IPS DF 6.9 (cell line): ENCODE results near the gene CLIP2.

ENCODE experiments used
- DNase-seq: peaks from one replicate; pipeline ENCODE4 v3.0.0-alpha.2; 2013; ENCODE audit warnings: low read depth, low spot score
- H3K27ac ChIP-seq: one replicate; pipeline ENCODE4 v1.5.1; 2013; ENCODE audit warnings: low read length, control low read depth
- H3K27me3 ChIP-seq: 2 replicates; pipeline ENCODE4 v1.6.1; 2013; ENCODE audit warnings: mild to moderate bottlenecking, low read length; ENCODE audit not compliant: control insufficient read depth, insufficient read depth
- H3K36me3 ChIP-seq: 2 replicates; pipeline ENCODE4 v1.6.1; 2013; ENCODE audit warnings: low read length; ENCODE audit not compliant: control insufficient read depth, insufficient read depth
- H3K4me1 ChIP-seq: 2 replicates; pipeline ENCODE4 v1.6.1; 2013; ENCODE audit warnings: low read length; ENCODE audit not compliant: control insufficient read depth, insufficient read depth
- H3K4me3 ChIP-seq: 2 replicates; pipeline ENCODE4 v1.5.1; 2013; ENCODE audit warnings: mild to moderate bottlenecking, low read length
- H3K9me3 ChIP-seq: 2 replicates; pipeline ENCODE4 v1.6.1; 2013; ENCODE audit warnings: low read length, inconsistent platforms; ENCODE audit not compliant: control insufficient read depth, insufficient read depth
- WGBS: extraction: QIAGEN DNeasy Blood & Tissue Kit; methylation state at CpG from one replicate; pipeline ENCODE4 v1.1.7; 2013; ENCODE audit warnings: mixed read lengths, missing lambda C conversion rate; ENCODE audit not compliant: insufficient read length, insufficient coverage; 5-methylcytosine and 5-hydroxymethylcytosine counted together

Gene CLIP2

DNA sequence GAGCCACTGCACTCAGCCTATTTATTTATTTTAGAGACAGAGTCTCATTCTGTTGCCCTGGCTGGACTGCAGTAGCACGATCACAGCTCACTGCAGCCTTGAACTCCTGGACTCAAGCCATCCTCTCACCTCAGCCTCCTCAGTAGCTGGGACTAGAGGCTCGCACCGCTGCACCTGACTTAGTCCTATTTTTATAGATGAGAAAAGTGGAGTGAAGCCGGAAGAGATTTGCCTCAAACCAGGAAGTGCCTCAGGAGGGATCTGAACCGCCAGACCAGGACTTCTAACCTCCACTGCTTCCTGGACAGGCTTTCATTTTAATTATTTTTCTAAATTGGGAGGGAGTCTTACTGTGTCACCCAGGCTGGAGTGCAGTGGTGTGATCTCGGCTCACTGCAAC lies 17.5 kb upstream of the CLIP2 start:
- Histone ChIP-seq H3K4me1 (peaks cover 3% of the 10 kb centered on the region; the same call in 1 of the 2 replicates), H3K4me3 (no peak overlapping the region), H3K27ac (no peak overlapping the region), H3K27me3 (no peaks in the 10 kb centered on the region), H3K9me3 (no peaks in the 10 kb centered on the region), H3K36me3 (no peaks in the 10 kb centered on the region)
- WGBS, result no CpG with 5 or more reads among the region's 6 CpGs
- no peak for DNase-seq

DNA sequence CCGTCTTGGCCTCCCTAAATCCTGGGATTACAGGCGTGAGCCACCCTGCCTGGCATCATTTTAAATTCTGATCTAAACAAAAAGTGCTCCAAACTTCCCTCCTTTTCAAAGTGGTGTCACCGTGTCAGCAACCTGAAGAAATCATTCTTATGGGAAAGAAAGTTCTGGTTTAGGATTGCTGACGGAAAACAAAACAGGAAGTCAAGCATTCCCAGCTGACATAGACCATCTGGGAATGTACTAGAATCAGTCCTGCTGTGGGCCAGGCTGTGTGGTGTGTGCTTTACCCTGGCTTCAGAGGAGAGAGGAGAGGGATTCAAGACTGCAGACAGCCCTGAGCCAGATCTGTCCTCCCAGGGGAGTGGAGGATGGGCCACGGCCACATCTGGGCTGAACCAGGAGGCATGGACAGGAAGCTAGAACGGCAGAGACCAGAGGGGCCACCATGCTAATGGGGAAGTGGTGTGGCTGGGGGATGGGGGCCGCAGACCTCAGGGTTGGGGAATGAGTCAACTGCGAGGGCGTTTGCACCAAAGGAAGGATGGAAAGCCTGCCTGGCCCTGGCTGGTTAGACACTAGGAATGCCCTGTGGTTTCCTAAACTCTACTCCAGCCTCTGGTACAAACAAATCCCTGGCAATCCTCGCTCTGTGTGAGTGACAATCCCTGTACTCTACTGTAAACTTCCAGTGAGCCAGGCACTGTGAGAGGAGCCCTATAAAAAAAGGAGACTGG lies 16.7 kb upstream of the CLIP2 start:
- no CpG with 5 or more reads among the region's 10 CpGs for WGBS
- DNase-seq, result no peak
- Histone ChIP-seq H3K27me3 (no peaks in the 10 kb centered on the region), H3K36me3 (no peaks in the 10 kb centered on the region), H3K9me3 (no peaks in the 10 kb centered on the region), H3K4me1 (peaks cover 3% of the 10 kb centered on the region; the same call in 1 of the 2 replicates), H3K27ac (no peak overlapping the region), H3K4me3 (no peak overlapping the region)

DNA sequence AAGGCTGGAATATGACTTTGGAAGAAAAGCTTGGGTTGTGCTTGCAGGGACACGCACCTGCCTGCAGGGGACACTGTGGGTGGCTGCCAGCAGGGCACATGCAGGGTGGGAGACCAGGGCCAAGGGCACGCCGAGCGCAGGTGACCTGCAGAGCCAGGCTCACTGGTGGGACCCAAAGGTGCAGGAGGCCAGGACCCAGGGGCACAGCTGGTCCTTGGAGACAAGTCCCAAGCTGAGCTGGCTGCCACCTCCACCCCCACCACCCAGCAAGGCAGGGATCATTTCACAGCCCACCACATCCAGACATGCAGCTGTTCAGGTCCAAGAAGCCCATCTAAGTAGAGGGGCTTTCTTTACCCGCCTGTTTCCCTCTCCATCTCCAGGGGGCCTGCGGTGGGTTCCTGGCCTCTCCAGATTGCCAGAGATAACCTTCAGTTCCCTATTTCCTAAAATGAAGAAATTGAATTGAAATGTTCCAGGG lies 13.8 kb upstream of the CLIP2 start:
- no CpG with 5 or more reads among the region's 6 CpGs for WGBS
- H3K9me3 ChIP-seq, result no peaks in the 10 kb centered on the region
- no peaks in the 10 kb centered on the region for H3K27me3 ChIP-seq
- H3K4me1 ChIP-seq, result peaks cover 3% of the 10 kb centered on the region; the same call in 1 of the 2 replicates
- H3K4me3 ChIP-seq, result no peak overlapping the region
- H3K36me3 ChIP-seq, result no peaks in the 10 kb centered on the region
- peak; percentile 61 for DNase-seq
- H3K27ac ChIP-seq, result no peak overlapping the region

DNA sequence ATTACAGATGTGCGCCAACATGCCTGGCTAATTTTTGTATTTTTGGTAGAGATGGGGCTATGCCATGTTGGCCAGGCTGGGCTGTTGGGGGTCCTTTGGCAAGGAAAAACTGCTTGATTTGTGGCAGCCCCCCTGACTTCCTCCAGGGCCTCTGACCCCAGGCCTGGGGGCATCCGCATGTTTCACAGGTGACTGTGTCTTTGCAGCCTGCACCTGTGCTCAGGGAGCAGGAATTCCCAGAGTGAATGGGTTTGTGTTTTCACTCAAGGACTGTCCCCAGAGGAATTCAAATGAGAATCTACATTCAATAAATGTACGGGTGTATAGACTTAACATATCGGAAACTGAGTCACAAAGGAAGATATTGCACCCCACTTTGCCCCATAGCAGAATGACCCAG lies 11.6 kb upstream of the CLIP2 start:
- H3K36me3 ChIP-seq, result no peaks in the 10 kb centered on the region
- WGBS, result no CpG with 5 or more reads among the region's 4 CpGs
- no peaks in the 10 kb centered on the region for H3K27me3 ChIP-seq
- DNase-seq, result no peak
- H3K4me1 ChIP-seq, result peaks cover 3% of the 10 kb centered on the region; the same call in 1 of the 2 replicates
- H3K9me3 ChIP-seq, result no peaks in the 10 kb centered on the region
- H3K4me3 ChIP-seq, result no peak overlapping the region; the same call in 1 of the 2 replicates
- H3K27ac ChIP-seq, result no peak overlapping the region

DNA sequence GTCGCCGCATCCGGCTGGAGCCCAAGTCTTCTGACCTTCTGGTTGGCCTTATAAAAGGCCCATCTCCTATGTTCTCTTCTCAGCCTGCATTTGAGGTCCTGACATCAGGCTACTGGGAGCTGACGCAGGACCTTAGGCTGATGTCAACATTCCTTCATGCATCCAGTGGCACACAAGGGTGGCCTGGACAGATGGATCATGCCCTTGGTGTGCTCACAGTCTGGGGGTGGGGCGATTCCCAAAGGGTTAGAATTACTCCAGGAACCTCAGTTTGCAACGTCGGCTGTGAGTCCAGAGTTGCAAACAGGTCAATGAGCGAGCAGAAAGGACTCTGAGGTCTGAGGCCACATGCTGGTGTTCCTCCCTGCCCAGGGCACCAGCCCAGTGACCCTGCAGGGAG lies 8.2 kb upstream of the CLIP2 start:
- no CpG with 5 or more reads among the region's 8 CpGs for WGBS
- Histone ChIP-seq H3K4me1 (peaks cover 5% of the 10 kb centered on the region; the same call in 1 of the 2 replicates), H3K27me3 (no peaks in the 10 kb centered on the region), H3K4me3 (no peak overlapping the region), H3K9me3 (no peaks in the 10 kb centered on the region), H3K36me3 (no peaks in the 10 kb centered on the region), H3K27ac (no peak overlapping the region)
- no peak for DNase-seq

DNA sequence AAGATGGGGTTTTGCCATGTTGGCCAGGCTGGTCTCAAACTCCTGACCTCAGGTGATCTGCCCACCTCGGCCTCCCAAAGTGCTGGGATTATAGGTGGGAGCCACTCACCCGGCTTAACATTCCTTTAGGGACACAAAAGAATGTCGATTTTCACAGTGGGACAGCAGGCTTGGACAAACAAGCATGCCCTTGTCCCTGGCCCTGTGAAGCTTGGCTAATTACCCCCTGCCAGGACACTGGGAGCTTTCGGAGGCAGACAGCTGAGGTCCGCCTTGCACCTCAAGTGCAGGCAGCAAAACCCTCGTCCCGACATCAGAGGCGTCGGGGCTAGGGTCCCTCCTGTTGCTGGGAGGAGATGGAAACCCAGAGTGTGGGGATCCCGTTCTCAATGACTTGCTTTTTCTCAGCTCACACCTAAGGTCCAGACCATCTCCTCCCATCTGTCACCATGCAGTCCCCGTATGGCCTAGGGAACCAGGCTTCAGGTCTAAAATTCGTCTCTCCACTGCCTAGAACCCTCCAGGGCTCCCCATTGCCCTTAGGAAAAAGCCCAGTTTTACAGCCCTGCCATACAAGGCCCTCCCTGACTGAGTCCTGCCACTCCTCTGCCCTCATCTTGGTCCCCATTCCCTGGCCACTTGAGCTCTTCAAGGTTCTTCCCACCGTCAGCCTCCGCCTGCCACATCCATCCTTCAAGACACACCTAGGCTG lies 6.3 kb upstream of the CLIP2 start:
- peaks cover 5% of the 10 kb centered on the region; the same call in 1 of the 2 replicates for H3K4me1 ChIP-seq
- no peaks in the 10 kb centered on the region for H3K36me3 ChIP-seq
- H3K27me3 ChIP-seq, result no peaks in the 10 kb centered on the region
- no peak overlapping the region for H3K4me3 ChIP-seq
- no peak for DNase-seq
- no peak overlapping the region for H3K27ac ChIP-seq
- WGBS, result no CpG with 5 or more reads among the region's 14 CpGs
- no peaks in the 10 kb centered on the region for H3K9me3 ChIP-seq

DNA sequence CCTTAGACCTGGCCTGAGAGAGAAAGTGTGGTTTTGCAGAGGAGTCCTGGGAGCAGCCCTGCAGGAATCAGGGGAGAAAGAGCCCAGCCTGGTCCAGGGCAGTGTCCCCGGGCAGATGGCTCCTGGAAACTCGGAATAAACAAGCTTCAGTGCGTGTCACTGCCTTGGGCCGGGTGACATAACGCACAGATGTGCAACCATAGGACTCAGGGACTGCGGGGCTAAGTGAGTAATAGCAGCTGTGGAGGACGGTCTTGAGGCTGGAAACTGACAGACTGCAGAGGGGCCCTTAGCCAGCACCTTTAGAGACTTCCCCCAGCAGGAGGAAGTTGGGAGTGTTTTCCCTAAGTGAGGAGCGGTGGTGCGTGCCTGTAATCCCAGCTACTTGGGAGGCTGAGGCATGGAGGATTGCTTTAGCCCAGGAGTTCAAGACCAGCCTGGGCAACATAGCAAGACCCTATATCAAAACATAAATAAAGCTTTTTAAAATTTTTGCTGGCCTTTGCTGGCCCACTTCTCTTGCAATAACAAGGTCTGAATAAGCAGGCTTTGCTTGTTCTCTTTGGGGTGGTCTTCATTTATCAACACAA lies 5.3 kb upstream of the CLIP2 start:
- no CpG with 5 or more reads among the region's 9 CpGs for WGBS
- peaks cover 8% of the 10 kb centered on the region; the same call in 1 of the 2 replicates for H3K4me1 ChIP-seq
- no peak overlapping the region for H3K27ac ChIP-seq
- no peak for DNase-seq
- no peaks in the 10 kb centered on the region for H3K27me3 ChIP-seq
- no peak overlapping the region for H3K4me3 ChIP-seq
- no peaks in the 10 kb centered on the region for H3K9me3 ChIP-seq
- H3K36me3 ChIP-seq, result no peaks in the 10 kb centered on the region

DNA sequence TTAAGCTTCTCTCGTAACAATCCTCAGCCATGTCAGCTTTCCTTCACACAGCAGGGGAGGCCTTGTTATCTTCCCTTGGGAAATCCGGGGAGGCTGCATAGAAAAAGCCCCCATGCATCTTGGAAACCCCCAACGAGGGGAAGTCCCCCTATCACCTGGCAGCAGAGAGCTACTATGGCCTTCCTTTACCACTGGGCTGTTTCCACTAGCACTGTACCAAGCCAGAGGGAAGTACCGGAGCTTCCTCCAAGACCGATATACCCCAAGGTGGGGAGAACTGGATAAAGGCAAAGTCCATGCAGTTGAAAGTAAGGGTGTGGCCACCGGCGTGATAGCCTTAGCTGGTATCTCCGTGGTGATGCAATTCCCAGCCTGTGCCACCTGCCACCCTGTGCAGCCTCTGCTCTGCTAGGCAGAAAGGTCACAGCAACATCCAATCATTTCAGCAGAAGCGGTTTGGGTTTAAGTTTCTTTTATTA lies 4.4 kb upstream of the CLIP2 start:
- no peaks in the 10 kb centered on the region for H3K27me3 ChIP-seq
- WGBS, result no CpG with 5 or more reads among the region's 9 CpGs
- no peaks in the 10 kb centered on the region for H3K36me3 ChIP-seq
- no peak overlapping the region for H3K27ac ChIP-seq
- no peaks in the 10 kb centered on the region for H3K9me3 ChIP-seq
- H3K4me1 ChIP-seq, result peaks cover 6% of the 10 kb centered on the region; the same call in 1 of the 2 replicates
- H3K4me3 ChIP-seq, result no peak overlapping the region
- DNase-seq, result no peak

DNA sequence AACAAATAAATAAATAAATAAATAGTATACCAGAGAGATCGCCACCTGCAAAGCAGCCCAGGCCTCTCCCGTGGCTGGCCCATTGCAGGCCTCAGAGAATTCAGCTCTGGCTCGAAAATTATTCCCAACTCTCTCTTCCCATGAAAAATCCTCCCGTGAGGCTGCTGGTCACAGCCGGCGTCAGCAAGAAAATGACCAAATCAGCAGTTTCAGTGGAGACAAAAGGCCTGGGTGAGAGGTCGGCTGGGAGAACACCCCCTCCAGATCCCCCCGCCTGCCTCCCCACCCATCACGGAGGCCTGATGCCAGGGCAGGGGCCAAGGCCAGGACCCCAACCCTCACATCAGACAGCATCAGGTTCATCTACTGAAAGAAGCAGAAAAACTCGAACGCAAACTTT lies 3.1 kb upstream of the CLIP2 start:
- no peak overlapping the region for H3K4me3 ChIP-seq
- no peak overlapping the region for H3K27ac ChIP-seq
- no CpG with 5 or more reads among the region's 11 CpGs for WGBS
- peaks cover 6% of the 10 kb centered on the region; the same call in 1 of the 2 replicates for H3K4me1 ChIP-seq
- DNase-seq, result no peak
- H3K27me3 ChIP-seq, result no peaks in the 10 kb centered on the region
- H3K36me3 ChIP-seq, result no peaks in the 10 kb centered on the region
- no peaks in the 10 kb centered on the region for H3K9me3 ChIP-seq

DNA sequence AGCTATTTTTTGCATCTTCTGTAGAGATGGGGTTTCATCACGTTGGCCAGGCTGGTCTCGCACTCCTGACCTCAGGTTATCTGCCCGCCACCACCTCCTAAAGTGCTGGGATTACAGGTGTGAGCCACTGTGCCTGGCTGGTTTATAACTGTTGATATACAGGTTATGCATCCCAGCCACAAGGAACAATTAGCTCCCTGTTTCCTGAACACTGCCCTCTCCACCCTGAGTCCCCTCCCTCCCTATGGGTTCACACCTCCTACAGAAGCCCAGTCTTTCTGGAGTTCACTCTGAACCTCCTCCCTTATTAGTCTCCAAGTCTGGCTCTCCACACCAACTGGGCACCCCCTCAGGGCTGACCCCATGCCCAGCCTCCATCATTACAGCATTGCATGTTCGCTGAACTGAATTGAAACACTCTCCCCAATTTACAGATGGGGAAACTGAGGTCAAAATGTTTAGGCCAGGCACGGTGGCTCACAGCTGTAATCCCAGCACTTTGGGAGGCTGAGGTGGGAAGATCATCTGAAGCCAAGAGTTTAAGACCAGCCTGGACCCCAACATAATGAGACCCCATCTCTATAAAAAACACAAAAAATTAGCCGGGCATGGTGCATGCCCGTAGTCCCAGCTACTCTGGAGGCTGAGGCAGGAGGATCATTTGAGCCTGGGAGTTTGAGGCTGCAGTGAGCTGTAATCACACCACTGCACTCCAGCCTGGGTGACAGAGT lies 1.7 kb upstream of the CLIP2 start:
- WGBS, result no CpG with 5 or more reads among the region's 7 CpGs
- DNase-seq, result no peak
- H3K4me3 ChIP-seq, result no peak overlapping the region
- peaks cover 6% of the 10 kb centered on the region; the same call in 1 of the 2 replicates for H3K4me1 ChIP-seq
- H3K27ac ChIP-seq, result no peak overlapping the region
- H3K9me3 ChIP-seq, result no peaks in the 10 kb centered on the region
- no peaks in the 10 kb centered on the region for H3K27me3 ChIP-seq
- no peaks in the 10 kb centered on the region for H3K36me3 ChIP-seq
